Hepatic stellate cell (primary cell): ENCODE measurements around the gene TSACC.

Experiments used
- DNase-seq: peaks from one replicate; pipeline ENCODE4 v3.0.0; 2011; ENCODE audit warnings: low spot score

Gene TSACC

GRCh38 chr1:156394082-156394481 is 55.8 kb downstream of the TSACC start:
- DNase-seq: no peak

DNA sequence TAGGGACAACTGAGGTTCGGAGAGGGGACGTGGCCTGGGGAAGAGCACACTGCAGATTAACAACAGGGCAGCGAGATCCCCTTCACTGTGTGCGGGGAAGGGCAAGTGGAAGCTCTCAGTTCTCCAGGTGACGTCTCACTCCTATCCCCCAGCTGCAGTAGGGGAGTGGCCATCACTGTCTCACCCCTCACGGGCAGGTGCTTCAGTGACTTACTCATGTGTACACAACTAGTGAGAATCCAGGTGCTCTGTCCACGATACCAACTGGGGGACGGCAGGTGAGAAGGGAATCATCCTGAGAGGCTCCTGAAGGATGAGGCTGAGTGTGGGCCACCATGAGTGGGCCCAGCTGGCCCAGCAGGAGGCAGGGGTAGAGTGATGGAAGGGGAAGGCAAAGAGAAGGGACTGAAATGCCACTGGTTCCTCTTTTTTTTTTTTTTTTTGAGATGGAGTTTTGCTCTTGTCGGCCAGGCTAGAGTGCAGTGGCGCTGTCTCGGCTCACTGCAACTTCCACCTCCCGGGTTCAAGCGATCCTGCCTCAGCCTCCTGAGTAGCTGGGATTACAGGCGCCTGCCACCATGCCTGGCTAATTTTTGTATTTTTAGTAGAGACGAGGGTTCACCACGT is 56.6 kb downstream of the TSACC start:
- DNase-seq: no peak
